Smooth muscle cell (in vitro differentiated cells): ENCODE data around the gene HDAC5. TPM values are rescaled to one million over a fixed set of nuclear protein-coding genes. Genes with fewer than 3 reads are reported as not detected.

Source experiments
- DNase-seq: peaks from one replicate; lab custom pipeline; 2025; ENCODE audit not compliant: unreplicated experiment; lab: John Stamatoyannopoulos, UW
- H2AFZ ChIP-seq: fragments of 200-600 bp; sonication (generic); 2 replicates; pipeline ENCODE4 v1.6.0; 2016; ENCODE audit warnings: antibody characterized with exemption, low read depth, mild to moderate bottlenecking
- H3F3A ChIP-seq: fragments of 200-600 bp; sonication (generic); 2 replicates; pipeline ENCODE4 v1.6.0; 2017; ENCODE audit warnings: antibody characterized with exemption, low read depth
- H3K27ac ChIP-seq: fragments of 200-600 bp; sonication (generic); 2 replicates; pipeline ENCODE4 v1.5.1; 2016; ENCODE audit warnings: low read depth, mild to moderate bottlenecking
- H3K27me3 ChIP-seq: fragments of 200-600 bp; sonication (generic); 2 replicates; pipeline ENCODE4 v1.6.1; 2016; ENCODE audit warnings: low read depth, mild to moderate bottlenecking
- H3K36me3 ChIP-seq: fragments of 200-600 bp; sonication (generic); 2 replicates; pipeline ENCODE4 v1.5.1; 2016; ENCODE audit warnings: low read depth
- H3K4me1 ChIP-seq: fragments of 200-600 bp; sonication (generic); 2 replicates; pipeline ENCODE4 v1.5.1; 2016; ENCODE audit warnings: low read depth
- H3K4me2 ChIP-seq: fragments of 200-600 bp; sonication (generic); 2 replicates; pipeline ENCODE4 v1.6.0; 2016; ENCODE audit warnings: mild to moderate bottlenecking
- H3K4me3 ChIP-seq: fragments of 200-600 bp; sonication (generic); 2 replicates; pipeline ENCODE4 v1.5.1; 2016; ENCODE audit warnings: mild to moderate bottlenecking
- H3K79me2 ChIP-seq: fragments of 200-600 bp; sonication (generic); 2 replicates; pipeline ENCODE4 v1.6.0; 2016; ENCODE audit warnings: low read depth, mild to moderate bottlenecking
- H3K9ac ChIP-seq: fragments of 200-600 bp; sonication (generic); 2 replicates; pipeline ENCODE4 v1.6.0; 2016; ENCODE audit warnings: low read depth
- H3K9me3 ChIP-seq: fragments of 200-600 bp; sonication (generic); replicated peaks from 2 replicates; pipeline ENCODE4 v1.5.1; 2016; ENCODE audit warnings: low read depth
- H4K20me1 ChIP-seq: fragments of 200-600 bp; sonication (generic); 2 replicates; pipeline ENCODE4 v1.6.0; 2016; ENCODE audit warnings: low read depth
- WGBS: methylation state at CpG from one replicate; pipeline ENCODE4 v1.1.7; 2016; ENCODE audit warnings: low lambda C conversion rate; 5-methylcytosine and 5-hydroxymethylcytosine counted together
- polyA plus RNA-seq: library from polyadenylated mRNA; unstranded; fragments of >200 nt; fragmentation: Nextera tagmentation; extraction: Ambion mirVana; gene quantifications from 2 replicates; pipeline ENCODE4 v1.2.1, GENCODE V29; 2016
- total RNA-seq: library from RNA; depleted of rRNA; stranded (reverse); fragments of >200 nt; gene quantifications from 2 replicates; pipeline ENCODE4 v1.2.3, GENCODE V29; 2014
- TF ChIP-seq, protein P1 (sequence below): fragments of 200-600 bp; sonication (generic); IDR thresholded peaks from 2 replicates; pipeline ENCODE4 v1.5.1; 2017; ENCODE audit warnings: borderline replicate concordance, mild to moderate bottlenecking, antibody characterized with exemption; ENCODE audit not compliant: insufficient read depth, poor library complexity, severe bottlenecking

The HDAC5 gene
- total and polyA plus RNA-seq, 2 experiments from 2014 or later: 52.6 to 65.3 TPM

DNA sequence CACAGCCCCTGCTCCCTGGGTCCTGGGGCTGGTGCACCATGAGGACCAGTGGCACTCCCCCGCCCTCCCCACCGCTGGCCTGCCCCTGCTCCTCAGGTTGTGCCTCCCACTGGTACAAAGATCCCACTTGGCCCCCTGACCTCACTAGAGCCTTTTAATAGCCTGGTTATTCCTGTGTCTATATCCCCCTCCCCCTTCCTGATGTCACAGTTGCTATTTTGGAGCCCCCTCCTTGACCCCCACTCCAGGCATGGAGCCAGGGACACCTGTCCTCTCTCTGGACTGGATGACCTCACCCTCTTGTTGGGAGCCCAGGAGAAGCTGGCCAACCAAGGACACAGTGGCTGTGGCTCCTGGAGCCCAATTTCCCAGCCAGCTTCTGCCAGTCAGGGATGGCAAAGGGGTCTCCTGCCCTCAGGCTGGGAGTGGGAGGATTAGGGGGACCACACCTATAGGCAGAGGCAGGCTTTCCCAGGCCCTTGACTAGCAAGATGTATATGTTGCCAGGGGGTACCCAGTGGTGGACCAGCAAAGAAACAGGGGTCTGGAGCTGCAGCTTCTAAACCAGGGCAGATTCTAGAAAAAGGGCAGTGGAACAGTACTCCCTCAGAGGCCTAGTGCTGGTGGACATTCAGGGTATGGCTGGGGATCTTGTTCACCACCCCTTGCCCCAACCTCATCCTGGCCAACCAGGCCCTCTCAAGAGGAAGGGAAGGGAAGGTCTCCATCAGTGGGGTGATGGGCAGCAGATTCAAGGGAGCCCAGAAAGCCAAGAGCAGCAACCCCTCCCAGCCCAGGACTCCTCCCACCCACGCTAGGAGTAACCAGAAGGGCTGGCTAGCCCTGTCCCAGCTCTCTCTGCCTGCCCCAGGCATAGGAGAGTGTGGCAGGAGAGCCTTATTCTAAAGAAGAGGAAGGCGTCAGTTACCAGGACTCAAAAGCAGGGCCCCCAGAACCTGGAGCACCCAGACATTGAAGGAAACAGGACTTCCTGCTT, 10.9 kb downstream of the HDAC5 start:
- no peak for DNase-seq
- Histone ChIP-seq H3K9me3 (no peaks in the 10 kb centered on the region), H3K4me3 (no peak overlapping the region), H3K9ac (no peak overlapping the region), H2AFZ (no peak overlapping the region), H3K27me3 (no peaks in the 10 kb centered on the region), H3K36me3 (no peaks in the 10 kb centered on the region), H3K4me2 (no peak overlapping the region), H3K79me2 (peaks cover 15% of the 10 kb centered on the region), H4K20me1 (peaks cover 64% of the 10 kb centered on the region), H3K4me1 (peaks cover 25% of the 10 kb centered on the region), H3F3A (no peaks in the 10 kb centered on the region), H3K27ac (no peak overlapping the region)
- 72% methylated on average over 4 of the region's 4 CpGs for WGBS
- TF ChIP-seq, protein P1, sequence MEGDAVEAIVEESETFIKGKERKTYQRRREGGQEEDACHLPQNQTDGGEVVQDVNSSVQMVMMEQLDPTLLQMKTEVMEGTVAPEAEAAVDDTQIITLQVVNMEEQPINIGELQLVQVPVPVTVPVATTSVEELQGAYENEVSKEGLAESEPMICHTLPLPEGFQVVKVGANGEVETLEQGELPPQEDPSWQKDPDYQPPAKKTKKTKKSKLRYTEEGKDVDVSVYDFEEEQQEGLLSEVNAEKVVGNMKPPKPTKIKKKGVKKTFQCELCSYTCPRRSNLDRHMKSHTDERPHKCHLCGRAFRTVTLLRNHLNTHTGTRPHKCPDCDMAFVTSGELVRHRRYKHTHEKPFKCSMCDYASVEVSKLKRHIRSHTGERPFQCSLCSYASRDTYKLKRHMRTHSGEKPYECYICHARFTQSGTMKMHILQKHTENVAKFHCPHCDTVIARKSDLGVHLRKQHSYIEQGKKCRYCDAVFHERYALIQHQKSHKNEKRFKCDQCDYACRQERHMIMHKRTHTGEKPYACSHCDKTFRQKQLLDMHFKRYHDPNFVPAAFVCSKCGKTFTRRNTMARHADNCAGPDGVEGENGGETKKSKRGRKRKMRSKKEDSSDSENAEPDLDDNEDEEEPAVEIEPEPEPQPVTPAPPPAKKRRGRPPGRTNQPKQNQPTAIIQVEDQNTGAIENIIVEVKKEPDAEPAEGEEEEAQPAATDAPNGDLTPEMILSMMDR: no peak

DNA sequence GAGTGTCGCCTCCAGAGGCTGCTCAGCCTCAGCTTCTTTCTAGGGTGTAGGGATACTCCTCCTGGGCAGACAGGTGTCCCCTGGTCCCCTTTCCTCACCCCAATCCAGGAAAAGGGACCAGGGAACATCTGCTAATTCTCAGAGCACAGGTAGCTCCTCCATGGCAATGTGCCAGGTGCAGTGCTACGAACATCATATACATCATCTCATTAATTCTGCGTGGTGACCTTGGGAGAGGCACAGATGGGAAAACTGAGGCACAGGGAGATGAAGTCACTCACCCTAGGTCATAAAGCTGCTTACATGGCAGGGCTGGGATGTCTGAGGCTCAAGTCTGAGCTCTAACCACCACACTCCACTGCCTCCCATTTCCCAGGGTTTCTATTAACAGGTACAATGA, 11.7 kb downstream of the HDAC5 start:
- Histone ChIP-seq H3K9ac (no peak overlapping the region), H3K4me3 (no peak overlapping the region), H3K36me3 (no peaks in the 10 kb centered on the region), H3K4me1 (peaks cover 25% of the 10 kb centered on the region), H3K27ac (peak overlapping the region; percentile 94), H3K4me2 (no peak overlapping the region), H2AFZ (no peak overlapping the region), H3K27me3 (no peaks in the 10 kb centered on the region), H3K9me3 (no peaks in the 10 kb centered on the region), H3F3A (no peaks in the 10 kb centered on the region), H3K79me2 (peaks cover 23% of the 10 kb centered on the region), H4K20me1 (peaks cover 59% of the 10 kb centered on the region)
- TF ChIP-seq, protein P1: no peak
- DNase-seq: no peak
- WGBS: 98% methylated on average over 3 of the region's 3 CpGs

DNA sequence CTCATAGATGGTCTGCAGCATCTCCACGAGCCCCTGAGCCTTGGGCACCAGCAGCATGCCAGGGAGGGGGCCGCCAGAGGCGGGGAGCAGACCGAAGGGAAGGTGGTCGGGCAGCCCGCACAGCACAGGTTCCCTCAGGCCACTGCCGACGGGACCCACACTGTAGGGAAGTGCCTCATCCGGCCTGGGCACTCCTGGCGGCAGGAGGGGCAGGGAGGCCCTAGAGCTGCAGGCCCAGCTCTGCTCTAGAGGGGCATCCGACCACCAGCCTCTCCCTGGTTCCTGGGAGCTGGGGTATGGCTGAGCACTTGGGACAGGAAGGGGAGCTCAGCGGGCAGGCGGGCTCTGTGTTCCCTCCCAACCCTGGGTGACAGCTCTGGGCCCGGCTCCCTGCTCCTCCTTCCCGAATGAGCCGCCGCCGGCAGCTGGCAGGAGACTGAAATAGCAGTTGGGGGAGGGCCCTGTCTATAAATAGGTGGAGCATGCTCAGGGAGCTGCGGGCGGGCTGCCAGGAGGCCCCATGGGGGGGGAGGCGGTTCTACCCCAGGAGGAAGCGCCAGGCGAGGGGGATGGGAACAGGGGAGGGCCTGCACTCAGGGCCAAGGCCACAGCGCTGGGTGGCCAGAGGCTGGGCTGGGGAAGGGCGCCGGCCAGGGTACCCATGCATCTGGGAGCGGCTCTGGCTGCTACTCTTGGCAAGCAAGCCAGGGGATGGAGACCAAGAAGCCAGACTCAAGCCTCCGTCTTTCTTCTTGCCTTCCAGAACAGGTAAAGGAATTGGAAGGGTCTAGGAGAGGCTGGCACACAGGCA, 12.4 kb downstream of the HDAC5 start:
- Histone ChIP-seq H3K79me2 (peaks cover 28% of the 10 kb centered on the region), H2AFZ (no peak overlapping the region)

More for the DNA sequence above, 12.4 kb downstream of the HDAC5 start:
- Histone ChIP-seq H3K27me3 (no peaks in the 10 kb centered on the region), H4K20me1 (peaks cover 51% of the 10 kb centered on the region), H3K27ac (peak overlapping the region; percentile 94), H3K4me1 (peaks cover 25% of the 10 kb centered on the region), H3K4me2 (peak overlapping the region; percentile 88), H3K9ac (peak overlapping the region; percentile 65), H3K9me3 (no peaks in the 10 kb centered on the region), H3K4me3 (peak overlapping the region; percentile 46), H3F3A (no peaks in the 10 kb centered on the region), H3K36me3 (no peaks in the 10 kb centered on the region)
- TF ChIP-seq, protein P1: no peak
- peak; percentile 95 for DNase-seq
- 12% methylated on average over 27 of the region's 28 CpGs for WGBS
